GM12878 (cell line): ENCODE data around the gene RGS1. TPM values are rescaled to one million over a fixed set of nuclear protein-coding genes. Genes with fewer than 3 reads are reported as not detected.

Source experiments
- BHLHE40 ChIP-seq, 2 experiments: fragments of 450-650 bp in 1 of 2; IDR thresholded peaks; 2 replicates each; pipeline ENCODE4 v1.6.1; 2011 to 2017; ENCODE audit warnings: low read depth in 2 of 2, borderline replicate concordance in 1 of 2, improper control_type of control experiment in 1 of 2, low read length in 1 of 2, mild to moderate bottlenecking in 1 of 2
- CEBPZ ChIP-seq: fragments of 150-350 bp; IDR thresholded peaks from 2 replicates; pipeline ENCODE4 v1.6.1; 2016; ENCODE audit warnings: low read depth, low read length
- E4F1 ChIP-seq: fragments of 450-650 bp; IDR thresholded peaks from 2 replicates; pipeline ENCODE4 v1.6.1; 2018; ENCODE audit warnings: borderline replicate concordance, mild to moderate bottlenecking; ENCODE audit not compliant: partially characterized antibody
- EZH2 ChIP-seq: IDR thresholded peaks from 2 replicates; pipeline ENCODE4 v1.6.1; 2012; ENCODE audit warnings: low read depth, mild to moderate bottlenecking, control low read depth, inconsistent platforms, low read length, borderline replicate concordance; ENCODE audit not compliant: control insufficient read depth
- LARP7 ChIP-seq: fragments of 450-650 bp; IDR thresholded peaks from 2 replicates; pipeline ENCODE4 v1.6.1; 2017; ENCODE audit warnings: mild to moderate bottlenecking
- NR2F1 ChIP-seq: fragments of 450-650 bp; conservative IDR thresholded peaks from 2 replicates; pipeline ENCODE4 v1.6.1; 2017; ENCODE audit warnings: mild to moderate bottlenecking
- POLR2AphosphoS2 ChIP-seq: IDR thresholded peaks from 2 replicates; pipeline ENCODE4 v1.6.1; 2011; ENCODE audit warnings: low read depth, mild to moderate bottlenecking, low read length, improper control_type of control experiment, moderate library complexity
- RUNX3 ChIP-seq: IDR thresholded peaks from 2 replicates; pipeline ENCODE4 v1.6.1; 2012; ENCODE audit warnings: low read length, inconsistent platforms
- SP1 ChIP-seq: IDR thresholded peaks from one replicate; pipeline ENCODE4 v1.6.1; 2011; ENCODE audit warnings: low read depth, low read length
- STAT1 ChIP-seq: fragments of 450-650 bp; conservative IDR thresholded peaks from 2 replicates; pipeline ENCODE4 v1.6.1; 2014; ENCODE audit warnings: antibody characterized with exemption, mild to moderate bottlenecking
- TCF3 ChIP-seq: IDR thresholded peaks from 2 replicates; pipeline ENCODE4 v1.6.1; 2012; ENCODE audit warnings: low read depth, mild to moderate bottlenecking, low read length, borderline replicate concordance; ENCODE audit not compliant: insufficient read depth
- ZBTB33 ChIP-seq: fragments of 450-650 bp; IDR thresholded peaks from 2 replicates; pipeline ENCODE4 v1.6.1; 2017; ENCODE audit warnings: mild to moderate bottlenecking
- ZBTB4 ChIP-seq: fragments of 450-650 bp; formaldehyde crosslinking; IDR thresholded peaks from 2 replicates; pipeline ENCODE4 v1.4.0; 2022; ENCODE audit warnings: mild to moderate bottlenecking, moderate library complexity
- ZNF24 ChIP-seq: fragments of 450-650 bp; IDR thresholded peaks from 2 replicates; pipeline ENCODE4 v1.6.1; 2017; ENCODE audit warnings: antibody characterized with exemption, mild to moderate bottlenecking
- polyA plus RNA-seq, 11 experiments: library from polyadenylated mRNA; depleted of rRNA in 4 of 11; unstranded in 6 of 11; stranded (reverse) in 5 of 11; fragments of >200 nt; fragmentation: Nextera tagmentation in 4 of 11; fragmentation: Illumina TruSeq in 1 of 11; extraction: Ambion mirVana in 4 of 11; extraction: Trizol in 1 of 11; gene quantifications; 1 replicate in 1 of 11; 2 replicates in 10 of 11; pipeline versions ENCODE4 v1.2.1 to v1.2.3, GENCODE V29; 2011 to 2016; ENCODE audit warnings: inconsistent platforms in 2 of 11, missing spikeins in 2 of 11, low read depth in 1 of 11
- total RNA-seq, 4 experiments: library from RNA; depleted of rRNA in 3 of 4; stranded (reverse); fragments of >200 nt in 3 of 4; fragmentation: Illumina TruSeq in 1 of 4; extraction: Trizol in 1 of 4; gene quantifications; 2 replicates each; pipeline versions ENCODE4 v1.2.1 to v1.2.3, GENCODE V29; 2013 to 2021

RGS1 gene
- total and polyA plus RNA-seq, 10 of the 15 experiments (the other 5 are each of a cell fraction or from before 2014, with no cell fraction given): 20.7 to 882 (median 45.9) TPM

GRCh38 chr1:192578144-192578909 lies 2.8 kb downstream of the RGS1 start (continued):
- TF ChIP-seq E4F1 (no peak), BHLHE40 (IDR thresholded peaks at IDR 0.05; ENCODE audit: borderline replicate concordance in 1 of 2, low read depth in 2 of 2, low read length in 1 of 2) (no peak), ZBTB33 (no peak), EZH2 (no peak), SP1 (no peak), LARP7 (peak; percentile 77; the same call in 1 of the 2 replicates), ZBTB4 (CRISPR knock-in tag) (peak; percentile 97), STAT1 (no peak), NR2F1 (no peak), CEBPZ (no peak), POLR2AphosphoS2 (peak; percentile 97), RUNX3 (no peak), ZNF24 (no peak), TCF3 (0 out of 2 replicates have a peak, but pooled peaks have one; percentile 29)
